GM18873 (cell line): ENCODE measurements around the gene CHST11.

Experiments used
- ATAC-seq: cut with Tn5 transposase; IDR thresholded peaks from one replicate; pipeline ENCODE4 v1.9.1; 2021; ENCODE audit warnings: mild to moderate bottlenecking, moderate library complexity, moderate number of reproducible peaks; ENCODE audit not compliant: unreplicated experiment, low FRiP score

CHST11 gene

GRCh38 chr12:104615048-104615561 lies 158.4 kb downstream of the CHST11 start:
- ATAC-seq: no peak

- ATAC-seq: no peak
Observed at GRCh38 chr12:104618691-104619090, 161.9 kb downstream of the CHST11 start.

GRCh38 chr12:104619305-104619704 lies 162.6 kb downstream of the CHST11 start:
- no peak for ATAC-seq

- no peak for ATAC-seq
Observed at GRCh38 chr12:104620837-104621531, 164.2 kb downstream of the CHST11 start.

GRCh38 chr12:104622928-104623327 lies 166.2 kb downstream of the CHST11 start:
- no peak for ATAC-seq

GRCh38 chr12:104623883-104624282 lies 167.1 kb downstream of the CHST11 start:
- no peak for ATAC-seq

GRCh38 chr12:104624529-104624928 lies 167.8 kb downstream of the CHST11 start:
- ATAC-seq: no peak

- ATAC-seq: no peak
Observed at GRCh38 chr12:104626069-104626837, 169.5 kb downstream of the CHST11 start.

- ATAC-seq: no peak
Observed at GRCh38 chr12:104627231-104627989, 170.7 kb downstream of the CHST11 start.

- no peak for ATAC-seq
Observed at GRCh38 chr12:104627990-104628830, 171.5 kb downstream of the CHST11 start.

GRCh38 chr12:104628831-104629135 lies 172.0 kb downstream of the CHST11 start:
- ATAC-seq: no peak

- ATAC-seq: no peak
Observed at GRCh38 chr12:104630230-104630670, 173.5 kb downstream of the CHST11 start.

- no peak for ATAC-seq
Observed at GRCh38 chr12:104631867-104632266, 175.1 kb downstream of the CHST11 start.

- no peak for ATAC-seq
Observed at GRCh38 chr12:104632724-104633201, 176.0 kb downstream of the CHST11 start.

GRCh38 chr12:104634044-104634443 lies 177.3 kb downstream of the CHST11 start:
- ATAC-seq: no peak

GRCh38 chr12:104634852-104635251 lies 178.1 kb downstream of the CHST11 start:
- no peak for ATAC-seq

- ATAC-seq: no peak
Observed at GRCh38 chr12:104635607-104636343, 179.0 kb downstream of the CHST11 start.

GRCh38 chr12:104636496-104636895 lies 179.7 kb downstream of the CHST11 start:
- ATAC-seq: no peak

GRCh38 chr12:104637604-104638003 lies 180.9 kb downstream of the CHST11 start:
- no peak for ATAC-seq
